ENCODE data around the gene DLG2. TPM values are rescaled to one million over a fixed set of nuclear protein-coding genes. Genes with fewer than 3 reads are reported as not detected.

Gene DLG2
- total and polyA plus RNA-seq, 2 of the 8 experiments (the other 6 are each of a cell fraction or from before 2014, with no cell fraction given): 1.7 to 14.3 TPM

DNA sequence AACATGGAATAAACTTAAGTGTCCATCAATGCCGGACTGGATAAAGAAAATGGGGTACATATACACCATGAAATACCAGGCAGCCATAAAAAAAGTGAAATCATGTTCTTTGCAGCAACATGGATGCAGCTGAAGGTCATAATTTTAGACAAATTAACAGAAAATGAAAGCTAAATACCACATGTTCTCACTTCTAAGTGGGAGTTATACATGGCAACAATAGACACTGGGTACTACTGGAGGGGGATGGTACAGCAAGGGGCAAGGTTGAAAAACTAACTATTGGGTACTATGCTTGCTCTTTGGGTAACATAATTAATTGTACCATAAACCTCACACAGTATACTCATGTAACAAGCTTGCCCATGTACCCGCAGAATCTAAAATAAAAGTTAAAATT lies 851.6 kb downstream of the DLG2 start (continued):
- TF ChIP-seq CHD2 (IDR thresholded peaks at IDR 0.05; ENCODE audit: low read length): no peak
- TF ChIP-seq SIN3A (conservative IDR thresholded peaks at IDR 0.05 in 1 of 2, IDR thresholded peaks at IDR 0.05 in 1 of 2; ENCODE audit: low read depth in 1 of 2, low read length in 2 of 2): no peak
- no peak for TF ChIP-seq SP1 (IDR thresholded peaks at IDR 0.05; ENCODE audit: low read depth, low read length)
- no peak for TF ChIP-seq HDAC6 (IDR thresholded peaks at IDR 0.05; ENCODE audit: low read depth, low read length)
- TF ChIP-seq, protein P1, sequence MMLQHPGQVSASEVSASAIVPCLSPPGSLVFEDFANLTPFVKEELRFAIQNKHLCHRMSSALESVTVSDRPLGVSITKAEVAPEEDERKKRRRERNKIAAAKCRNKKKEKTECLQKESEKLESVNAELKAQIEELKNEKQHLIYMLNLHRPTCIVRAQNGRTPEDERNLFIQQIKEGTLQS (IDR thresholded peaks at IDR 0.05; ENCODE audit: insufficient read depth, low read depth, low read length): no peak
